ENCODE measurements around the gene RNF157. TPM values are rescaled to one million over a fixed set of nuclear protein-coding genes. Genes with fewer than 3 reads are reported as not detected.

The RNF157 gene
- total and polyA plus RNA-seq, 9 of the 15 experiments (the other 6 are each of a cell fraction or from before 2014, with no cell fraction given), result 8.1 to 31.7 (median 20.8) TPM

DNA sequence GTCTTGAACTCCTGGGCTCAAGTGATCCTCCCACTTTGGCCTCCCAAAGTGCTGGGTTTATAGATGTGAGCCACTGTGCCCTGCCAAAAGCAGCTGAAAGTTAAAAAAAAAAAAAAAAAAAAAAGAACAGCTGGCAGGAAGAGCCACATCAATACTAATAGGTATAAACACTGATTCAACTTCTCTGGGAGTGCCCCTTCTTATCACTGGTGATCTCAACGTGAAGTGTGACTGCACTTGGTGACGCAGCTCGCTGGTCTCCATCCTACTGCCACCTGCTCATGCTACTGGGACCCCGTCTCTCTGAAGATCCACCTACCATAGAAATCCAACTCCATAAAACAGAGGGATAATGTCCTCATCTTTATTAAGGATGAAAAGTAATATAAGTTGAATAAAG, 40.8 kb downstream of the RNF157 start:
- BruUV-seq (replicated peaks), result no TSS peak
- no peak for ATAC-seq
- Histone ChIP-seq H3K27ac (ENCODE audit: extremely low read depth, low read depth, low read length) (no peak overlapping the region), H3K79me2 (ENCODE audit: control insufficient read depth, insufficient read depth, low read length) (peaks cover 8% of the 10 kb centered on the region; the same call in 2 of the 3 replicates), H3K4me3 (no peak overlapping the region), H3K27me3 (ENCODE audit: control insufficient read depth in 2 of 2, insufficient read depth in 2 of 2, low read length in 2 of 2) (no peaks in the 10 kb centered on the region), H4K20me1 (replicated peaks; ENCODE audit: control insufficient read depth, insufficient read depth, low read length) (no peaks in the 10 kb centered on the region), H2AFZ (ENCODE audit: low read depth, low read length) (no peak overlapping the region), H3K4me1 (replicated peaks in 1 of 2; ENCODE audit: control insufficient read depth in 2 of 2, insufficient read depth in 2 of 2, low read length in 2 of 2) (peaks cover 25 to 37% of the 10 kb centered on the region in 2 experiments; a peak in 4 of 5 replicates), H3K4me2 (ENCODE audit: insufficient read depth, low read length) (no peak overlapping the region), H3K9ac (ENCODE audit: insufficient read depth in 1 of 2, low read depth in 2 of 2, low read length in 2 of 2) (no peak overlapping the region), H3K9me3 (replicated peaks; ENCODE audit: control insufficient read depth, insufficient read depth, low read depth, low read length) (no peaks in the 10 kb centered on the region), H3K36me3 (ENCODE audit: control insufficient read depth, insufficient read depth, low read length) (peaks cover 39% of the 10 kb centered on the region; the same call in 2 of the 3 replicates), H3K9me1 (ENCODE audit: control insufficient read depth, insufficient read depth, low read length) (no peaks in the 10 kb centered on the region)
- intact Hi-C loops (cut with micrococcal nuclease), result loop anchor here (5.0 kb wide), 1 partner anchor 68 kb away; the partner anchor contains the start of gene UBALD2
- ChIA-PET POLR2A (interaction anchor here (0.8 to 1.0 kb wide), 4 partner anchors 10 to 69 kb away, joined by 3 read pairs; no protein-coding TSS in a partner anchor), CTCF (ENCODE audit: low intra/inter-chr PET ratio) (no interaction called here)
- WGBS (ENCODE audit: insufficient coverage, low coverage, missing lambda C conversion rate), result 64% methylated on average over 2 of the region's 4 CpGs
- DNase-seq (ENCODE audit: extremely low read depth in 1 of 4, low spot score in 3 of 4), result no peak
- TF ChIP-seq MCM3 (IDR thresholded peaks at IDR 0.05) (no peak), NFIC (IDR thresholded peaks at IDR 0.05) (no peak)
- TF ChIP-seq, protein P1, sequence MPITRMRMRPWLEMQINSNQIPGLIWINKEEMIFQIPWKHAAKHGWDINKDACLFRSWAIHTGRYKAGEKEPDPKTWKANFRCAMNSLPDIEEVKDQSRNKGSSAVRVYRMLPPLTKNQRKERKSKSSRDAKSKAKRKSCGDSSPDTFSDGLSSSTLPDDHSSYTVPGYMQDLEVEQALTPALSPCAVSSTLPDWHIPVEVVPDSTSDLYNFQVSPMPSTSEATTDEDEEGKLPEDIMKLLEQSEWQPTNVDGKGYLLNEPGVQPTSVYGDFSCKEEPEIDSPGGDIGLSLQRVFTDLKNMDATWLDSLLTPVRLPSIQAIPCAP (CRISPR knock-in tag; IDR thresholded peaks at IDR 0.05; ENCODE audit: borderline replicate concordance), result no peak
- in situ Hi-C loops (cut with MboI), result loop anchor here (5.0 kb wide), 1 partner anchor 63 kb away; no protein-coding TSS in a partner anchor
- no peak for FAIRE-seq

GRCh38 chr17:76198702-76199101, 41.6 kb downstream of the RNF157 start:
- H2AFZ ChIP-seq (ENCODE audit: low read depth, low read length), result no peak overlapping the region
- WGBS (ENCODE audit: insufficient coverage, low coverage, missing lambda C conversion rate), result 89% methylated on average over 5 of the region's 5 CpGs
- no peaks in the 10 kb centered on the region for H3K9me1 ChIP-seq (ENCODE audit: control insufficient read depth, insufficient read depth, low read length)
- no peaks in the 10 kb centered on the region for H4K20me1 ChIP-seq (replicated peaks; ENCODE audit: control insufficient read depth, insufficient read depth, low read length)
- ChIA-PET CTCF (ENCODE audit: low intra/inter-chr PET ratio) (no interaction called here), POLR2A (interaction anchor here (0.6 to 1.0 kb wide), 6 partner anchors 9 to 419 kb away, joined by 3 read pairs; no protein-coding TSS in a partner anchor)
- FAIRE-seq, result no peak
- ATAC-seq, result no peak
- BruUV-seq (replicated peaks), result no TSS peak
- H3K4me2 ChIP-seq (ENCODE audit: insufficient read depth, low read length), result no peak overlapping the region
- intact Hi-C loops (cut with micrococcal nuclease) (loop anchor here (5.0 kb wide), 1 partner anchor 69 kb away; the partner anchor contains the start of gene UBALD2), in situ Hi-C loops (cut with MboI) (loop anchor here (5.0 kb wide), 1 partner anchor 64 kb away; no protein-coding TSS in a partner anchor)
- peaks cover 43% of the 10 kb centered on the region; the same call in 2 of the 3 replicates for H3K36me3 ChIP-seq (ENCODE audit: control insufficient read depth, insufficient read depth, low read length)
- peaks cover 31 to 44% of the 10 kb centered on the region in 2 experiments; a peak in 4 of 5 replicates for H3K4me1 ChIP-seq (replicated peaks in 1 of 2; ENCODE audit: control insufficient read depth in 2 of 2, insufficient read depth in 2 of 2, low read length in 2 of 2)
- H3K27ac ChIP-seq (ENCODE audit: extremely low read depth, low read depth, low read length), result no peak overlapping the region
- peaks cover 16% of the 10 kb centered on the region for H3K79me2 ChIP-seq (ENCODE audit: control insufficient read depth, insufficient read depth, low read length)
- DNase-seq (ENCODE audit: extremely low read depth in 1 of 4, low spot score in 3 of 4), result no peak
- H3K9ac ChIP-seq (ENCODE audit: insufficient read depth in 1 of 2, low read depth in 2 of 2, low read length in 2 of 2), result no peak overlapping the region
- H3K27me3 ChIP-seq (ENCODE audit: control insufficient read depth in 2 of 2, insufficient read depth in 2 of 2, low read length in 2 of 2), result no peaks in the 10 kb centered on the region
- H3K4me3 ChIP-seq, result no peak overlapping the region
- H3K9me3 ChIP-seq (replicated peaks; ENCODE audit: control insufficient read depth, insufficient read depth, low read depth, low read length), result no peaks in the 10 kb centered on the region
- no peak for TF ChIP-seq ETV6 (IDR thresholded peaks at IDR 0.05; ENCODE audit: borderline replicate concordance in 1 of 2, low read depth in 2 of 2, low read length in 1 of 2)
- TF ChIP-seq ETV6 (CRISPR knock-in tag; IDR thresholded peaks at IDR 0.05; ENCODE audit: borderline replicate concordance), result no peak
- no peak for TF ChIP-seq ZNF324 (CRISPR knock-in tag; IDR thresholded peaks at IDR 0.05)
- TF ChIP-seq RFX5 (IDR thresholded peaks at IDR 0.05; ENCODE audit: low read depth, low read length), result no peak
- TF ChIP-seq ZNF253 (CRISPR knock-in tag; conservative IDR thresholded peaks at IDR 0.05), result no peak
- TF ChIP-seq ARHGAP35 (IDR thresholded peaks at IDR 0.05; ENCODE audit: partially characterized antibody), result no peak
- no peak for TF ChIP-seq FOSL1 (tag; conservative IDR thresholded peaks at IDR 0.05)
- no peak for TF ChIP-seq JUN (IDR thresholded peaks at IDR 0.05; ENCODE audit: borderline replicate concordance, low read depth, low read length)
- TF ChIP-seq JUN (CRISPR knock-in tag; IDR thresholded peaks at IDR 0.05; ENCODE audit: borderline replicate concordance), result no peak
- no peak for TF ChIP-seq PCBP1 (IDR thresholded peaks at IDR 0.05; ENCODE audit: low read depth, low read length, poor library complexity, severe bottlenecking)
- TF ChIP-seq ZKSCAN8 (CRISPR knock-in tag; IDR thresholded peaks at IDR 0.05), result no peak
- TF ChIP-seq ZNF408 (CRISPR knock-in tag; IDR thresholded peaks at IDR 0.05; ENCODE audit: low read depth), result no peak
- no peak for TF ChIP-seq CTBP1 (IDR thresholded peaks at IDR 0.05; ENCODE audit: borderline replicate concordance)
